Spleen (tissue), 7 donors: ENCODE results near the gene FDXR.

Experiments used
- CTCF ChIP-seq, 11 experiments: fragments of 200-600 bp in 7 of 11; fragments of 450-650 bp in 4 of 11; sonication (generic) in 4 of 11; IDR thresholded peaks in 8 of 11; conservative IDR thresholded peaks in 3 of 11; 1 replicate in 7 of 11; 2 replicates in 4 of 11; pipeline versions ENCODE4 v1.4.0 to v1.8.0; 2016 to 2021; ENCODE audit warnings: antibody characterized with exemption in 11 of 11, inconsistent platforms in 4 of 11, mild to moderate bottlenecking in 1 of 11
- POLR2A ChIP-seq, 3 donors: fragments of 450-650 bp; IDR thresholded peaks; one replicate each; pipeline ENCODE4 v1.5.1; 2017; ENCODE audit warnings: antibody characterized with exemption in 3 of 3, mild to moderate bottlenecking in 1 of 3
- POLR2AphosphoS5 ChIP-seq, 3 donors: sonication (generic); formaldehyde crosslinking; IDR thresholded peaks; one replicate each; pipeline ENCODE4 v1.5.1; 2017; ENCODE audit warnings: antibody characterized with exemption in 3 of 3
- donor health status: DM: no; HTN: no; CAD: no; lungs with moderate emphysema.
- donor health status: DM: no; HTN: no; CAD: no.
- donor health status: DM: no; HTN: no; CAD: no.

GRCh38 chr17:74860229-74860871 is 12.4 kb downstream of the FDXR start:
- TF ChIP-seq POLR2AphosphoS5 (IDR thresholded peaks at IDR 0.05) (no peak), CTCF (IDR thresholded peaks at IDR 0.05 in 8 of 11, conservative IDR thresholded peaks at IDR 0.05 in 3 of 11) (no peak), POLR2A (IDR thresholded peaks at IDR 0.05) (no peak)
